ENCODE results near the gene CIB1.

GRCh38 chr15:90232941-90233386, 777 bp downstream of the CIB1 start:
- TF ChIP-seq, protein P1, sequence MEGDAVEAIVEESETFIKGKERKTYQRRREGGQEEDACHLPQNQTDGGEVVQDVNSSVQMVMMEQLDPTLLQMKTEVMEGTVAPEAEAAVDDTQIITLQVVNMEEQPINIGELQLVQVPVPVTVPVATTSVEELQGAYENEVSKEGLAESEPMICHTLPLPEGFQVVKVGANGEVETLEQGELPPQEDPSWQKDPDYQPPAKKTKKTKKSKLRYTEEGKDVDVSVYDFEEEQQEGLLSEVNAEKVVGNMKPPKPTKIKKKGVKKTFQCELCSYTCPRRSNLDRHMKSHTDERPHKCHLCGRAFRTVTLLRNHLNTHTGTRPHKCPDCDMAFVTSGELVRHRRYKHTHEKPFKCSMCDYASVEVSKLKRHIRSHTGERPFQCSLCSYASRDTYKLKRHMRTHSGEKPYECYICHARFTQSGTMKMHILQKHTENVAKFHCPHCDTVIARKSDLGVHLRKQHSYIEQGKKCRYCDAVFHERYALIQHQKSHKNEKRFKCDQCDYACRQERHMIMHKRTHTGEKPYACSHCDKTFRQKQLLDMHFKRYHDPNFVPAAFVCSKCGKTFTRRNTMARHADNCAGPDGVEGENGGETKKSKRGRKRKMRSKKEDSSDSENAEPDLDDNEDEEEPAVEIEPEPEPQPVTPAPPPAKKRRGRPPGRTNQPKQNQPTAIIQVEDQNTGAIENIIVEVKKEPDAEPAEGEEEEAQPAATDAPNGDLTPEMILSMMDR (conservative IDR thresholded peaks at IDR 0.05; ENCODE audit: low read length): peak; percentile 29; the same call in 1 of the 2 replicates
- no peak for TF ChIP-seq EZH2phosphoT487 (IDR thresholded peaks at IDR 0.05; ENCODE audit: borderline replicate concordance)
